HL-60 (cell line): Measurements from ENCODE around the gene ARHGAP10.

Experiments used
- DNase-seq, 2 experiments: peaks; one replicate each; pipeline ENCODE4 v3.0.0-alpha.2; 2010 to 2020; ENCODE audit warnings: low read depth in 1 of 2, low spot score in 1 of 2
- H3K27ac ChIP-seq: fragments of 250-450 bp; sonication (Bioruptor Pico); replicated peaks from 2 replicates; pipeline ENCODE4 v1.5.1; 2020; ENCODE audit warnings: mild to moderate bottlenecking, moderate library complexity
- H3K27me3 ChIP-seq: fragments of 250-450 bp; sonication (Bioruptor Pico); 2 replicates; pipeline ENCODE4 v1.5.1; 2021; ENCODE audit warnings: mild to moderate bottlenecking, moderate library complexity; ENCODE audit not compliant: insufficient read depth, poor library complexity, severe bottlenecking
- H3K4me3 ChIP-seq: replicated peaks from 2 replicates; pipeline ENCODE4 v1.5.1; 2011; ENCODE audit warnings: mild to moderate bottlenecking, control low read depth, low read length; ENCODE audit not compliant: insufficient read depth
- GABPA ChIP-seq: IDR thresholded peaks from 2 replicates; pipeline ENCODE4 v1.6.1; 2012; ENCODE audit warnings: low read depth
- POLR2AphosphoS5 ChIP-seq: IDR thresholded peaks from 2 replicates; pipeline ENCODE4 v1.6.1; 2012; ENCODE audit warnings: low read depth
- REST ChIP-seq: IDR thresholded peaks from 2 replicates; pipeline ENCODE4 v1.6.1; 2012; ENCODE audit warnings: low read depth; ENCODE audit not compliant: insufficient replicate concordance
- SPI1 ChIP-seq: IDR thresholded peaks from 2 replicates; pipeline ENCODE4 v1.6.1; 2012; ENCODE audit warnings: low read depth, mild to moderate bottlenecking, borderline replicate concordance
- TF ChIP-seq, protein P1 (sequence below): IDR thresholded peaks from one replicate; pipeline ENCODE4 v1.5.1; 2011; ENCODE audit warnings: low read length, control low read depth, inconsistent platforms; ENCODE audit not compliant: insufficient read depth

Gene ARHGAP10

DNA sequence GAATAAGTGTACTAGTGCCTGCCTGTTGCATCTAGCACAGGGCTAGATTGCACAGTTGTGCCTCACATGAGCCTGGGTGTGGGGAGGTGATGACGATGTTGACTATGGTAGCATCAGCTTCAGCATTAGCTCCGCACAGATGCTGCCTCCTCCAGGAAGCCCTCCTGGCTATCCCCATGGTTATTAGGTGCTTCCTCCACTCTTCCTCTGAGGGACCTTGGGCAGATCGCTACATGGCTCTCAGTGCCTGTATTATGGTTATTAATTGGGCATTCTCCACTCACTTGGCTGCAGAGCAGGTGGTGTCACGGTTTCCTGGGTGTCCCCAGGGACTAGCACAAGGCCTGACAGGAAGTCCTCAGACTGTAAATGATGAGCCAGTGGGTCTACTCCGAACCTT lies 325.6 kb downstream of the ARHGAP10 start:
- no peak for DNase-seq
- TF ChIP-seq REST = no peak
- TF ChIP-seq GABPA = no peak
- TF ChIP-seq POLR2AphosphoS5 = no peak
- TF ChIP-seq, protein P1, sequence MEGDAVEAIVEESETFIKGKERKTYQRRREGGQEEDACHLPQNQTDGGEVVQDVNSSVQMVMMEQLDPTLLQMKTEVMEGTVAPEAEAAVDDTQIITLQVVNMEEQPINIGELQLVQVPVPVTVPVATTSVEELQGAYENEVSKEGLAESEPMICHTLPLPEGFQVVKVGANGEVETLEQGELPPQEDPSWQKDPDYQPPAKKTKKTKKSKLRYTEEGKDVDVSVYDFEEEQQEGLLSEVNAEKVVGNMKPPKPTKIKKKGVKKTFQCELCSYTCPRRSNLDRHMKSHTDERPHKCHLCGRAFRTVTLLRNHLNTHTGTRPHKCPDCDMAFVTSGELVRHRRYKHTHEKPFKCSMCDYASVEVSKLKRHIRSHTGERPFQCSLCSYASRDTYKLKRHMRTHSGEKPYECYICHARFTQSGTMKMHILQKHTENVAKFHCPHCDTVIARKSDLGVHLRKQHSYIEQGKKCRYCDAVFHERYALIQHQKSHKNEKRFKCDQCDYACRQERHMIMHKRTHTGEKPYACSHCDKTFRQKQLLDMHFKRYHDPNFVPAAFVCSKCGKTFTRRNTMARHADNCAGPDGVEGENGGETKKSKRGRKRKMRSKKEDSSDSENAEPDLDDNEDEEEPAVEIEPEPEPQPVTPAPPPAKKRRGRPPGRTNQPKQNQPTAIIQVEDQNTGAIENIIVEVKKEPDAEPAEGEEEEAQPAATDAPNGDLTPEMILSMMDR = no peak
- TF ChIP-seq SPI1 = no peak
- H3K4me3 ChIP-seq = no peak overlapping the region
- no peaks in the 10 kb centered on the region for H3K27me3 ChIP-seq
- H3K27ac ChIP-seq = no peak overlapping the region

DNA sequence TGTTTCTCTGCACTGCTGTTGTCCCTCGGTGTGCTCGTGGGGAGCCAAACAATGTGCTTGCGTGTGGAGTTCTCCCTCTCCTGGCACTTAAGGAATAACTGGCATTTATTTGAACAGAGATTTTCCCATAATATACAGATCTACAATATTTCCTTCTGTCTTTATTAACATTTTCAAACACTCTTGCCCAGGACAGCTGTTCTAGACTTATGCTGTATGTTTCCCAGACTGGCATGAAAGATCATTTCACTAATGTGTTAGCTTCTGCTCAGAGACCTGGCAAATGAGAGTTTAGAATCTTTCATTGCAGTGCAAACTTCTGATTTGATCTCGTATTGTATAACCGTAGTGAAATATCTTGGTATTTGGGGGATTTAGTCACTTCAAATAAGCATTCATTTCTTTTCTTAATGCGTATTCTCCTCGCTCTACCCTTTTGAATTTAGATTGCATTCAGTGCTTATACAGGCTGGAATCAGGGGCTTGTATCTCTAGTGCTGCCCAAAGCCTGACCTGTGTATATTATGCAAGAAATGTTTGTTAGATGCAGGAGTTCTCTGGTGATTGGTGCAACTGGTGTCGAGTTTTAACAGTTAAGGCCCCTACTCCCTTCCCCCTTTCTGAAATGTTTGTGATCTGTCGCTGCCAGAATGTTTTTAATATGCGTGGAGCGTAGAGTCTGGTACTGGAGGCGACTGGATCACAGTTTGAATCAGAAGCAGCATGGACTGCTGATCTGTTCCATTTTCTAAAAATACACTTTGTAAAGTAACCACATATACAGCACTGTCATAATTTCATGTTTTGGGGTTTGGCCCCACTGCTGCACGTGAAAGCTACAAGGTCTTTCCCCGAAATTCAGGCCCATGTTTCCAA lies 326.3 kb downstream of the ARHGAP10 start:
- Histone ChIP-seq H3K27me3 (no peaks in the 10 kb centered on the region), H3K27ac (no peak overlapping the region), H3K4me3 (no peak overlapping the region)
- TF ChIP-seq SPI1 = no peak
- DNase-seq = no peak

- no peak for DNase-seq
- Histone ChIP-seq H3K4me3 (no peak overlapping the region), H3K27me3 (no peaks in the 10 kb centered on the region), H3K27ac (no peak overlapping the region)
- TF ChIP-seq POLR2AphosphoS5 (no peak), GABPA (no peak), REST (no peak), SPI1 (no peak)
- TF ChIP-seq, protein P1 = no peak
Measured at GRCh38 chr4:148059617-148060180, 327.8 kb downstream of the ARHGAP10 start.

- DNase-seq = no peak
- no peaks in the 10 kb centered on the region for H3K27me3 ChIP-seq
- H3K4me3 ChIP-seq = no peak overlapping the region
- H3K27ac ChIP-seq = no peak overlapping the region
- TF ChIP-seq GABPA (no peak), POLR2AphosphoS5 (no peak), REST (no peak), SPI1 (no peak)
- TF ChIP-seq, protein P1 = no peak
Measured at GRCh38 chr4:148060264-148061140, 328.6 kb downstream of the ARHGAP10 start.
